ENCODE data around the gene SLC16A13. TPM values are rescaled to one million over a fixed set of nuclear protein-coding genes. Genes with fewer than 3 reads are reported as not detected.

The SLC16A13 gene
- total RNA-seq, 1 experiment from 2014 or later = 8.7 TPM

DNA sequence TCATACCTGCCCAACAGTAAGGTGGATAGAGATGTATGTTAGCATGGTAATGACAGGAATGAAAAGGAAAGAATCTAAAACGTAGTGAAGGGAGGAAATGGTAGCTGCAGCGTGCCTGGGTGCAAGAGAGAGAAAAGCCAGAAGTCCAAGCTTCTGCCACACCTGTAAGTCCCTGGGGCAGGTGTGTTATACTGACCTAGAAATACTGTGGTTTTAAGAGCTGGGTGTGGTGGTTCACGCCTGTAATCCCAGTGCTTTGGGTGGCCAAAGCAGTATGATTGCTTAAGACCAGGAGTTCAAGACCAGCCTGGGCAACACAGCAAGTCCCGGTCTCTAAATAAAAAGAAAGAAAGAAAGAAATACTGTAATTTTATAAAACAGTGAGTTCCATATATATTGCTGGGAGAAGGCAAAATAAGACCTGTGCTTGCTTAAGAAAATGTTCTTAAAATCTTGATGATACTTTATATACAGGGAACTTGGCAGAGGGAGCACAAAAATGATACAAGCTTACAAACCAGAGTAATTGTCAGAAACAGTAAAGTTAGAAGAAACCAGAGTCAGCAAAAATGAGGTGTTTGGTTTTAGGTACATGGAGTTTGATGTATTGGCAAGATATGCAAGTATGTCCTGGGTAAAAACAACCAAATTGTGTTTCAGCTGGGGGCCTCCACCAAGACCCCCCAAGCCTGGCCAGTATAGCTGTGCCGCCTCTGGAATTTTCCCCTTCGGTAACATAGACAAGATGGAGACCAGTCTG, 33.3 kb upstream of the SLC16A13 start:
- no peaks in the 10 kb centered on the region for H3K36me3 ChIP-seq (ENCODE audit: control insufficient read depth, insufficient read depth, low read length)
- no peaks in the 10 kb centered on the region for H3K9me3 ChIP-seq
- Mint-ChIP-seq H3K4me1 (ENCODE audit: low read depth, unreplicated experiment) (no peaks in the 10 kb centered on the region), H3K9me3 (ENCODE audit: unreplicated experiment) (no peaks in the 10 kb centered on the region), H3K36me3 (ENCODE audit: insufficient read depth, unreplicated experiment) (peaks cover 28% of the 10 kb centered on the region), H3K27ac (ENCODE audit: unreplicated experiment) (no peak overlapping the region), H3K27me3 (ENCODE audit: insufficient read depth, unreplicated experiment) (no peaks in the 10 kb centered on the region), H3K4me3 (ENCODE audit: unreplicated experiment) (no peak overlapping the region)
- CTCF ChIA-PET = interaction anchor here (0.6 to 2.4 kb wide), 2 partner anchors 88 to 148 kb away, joined by 3 to 9 read pairs; no protein-coding TSS in a partner anchor
- H3K4me3 ChIP-seq (ENCODE audit: low read depth, low read length) = no peak overlapping the region
- intact Hi-C loops (cut with micrococcal nuclease; ENCODE audit: unreplicated experiment) = loop anchor here (10.0 kb wide), 1 partner anchor 338 kb away; no protein-coding TSS in a partner anchor
- no peaks in the 10 kb centered on the region for H3K4me1 ChIP-seq
- TF ChIP-seq, protein P1, sequence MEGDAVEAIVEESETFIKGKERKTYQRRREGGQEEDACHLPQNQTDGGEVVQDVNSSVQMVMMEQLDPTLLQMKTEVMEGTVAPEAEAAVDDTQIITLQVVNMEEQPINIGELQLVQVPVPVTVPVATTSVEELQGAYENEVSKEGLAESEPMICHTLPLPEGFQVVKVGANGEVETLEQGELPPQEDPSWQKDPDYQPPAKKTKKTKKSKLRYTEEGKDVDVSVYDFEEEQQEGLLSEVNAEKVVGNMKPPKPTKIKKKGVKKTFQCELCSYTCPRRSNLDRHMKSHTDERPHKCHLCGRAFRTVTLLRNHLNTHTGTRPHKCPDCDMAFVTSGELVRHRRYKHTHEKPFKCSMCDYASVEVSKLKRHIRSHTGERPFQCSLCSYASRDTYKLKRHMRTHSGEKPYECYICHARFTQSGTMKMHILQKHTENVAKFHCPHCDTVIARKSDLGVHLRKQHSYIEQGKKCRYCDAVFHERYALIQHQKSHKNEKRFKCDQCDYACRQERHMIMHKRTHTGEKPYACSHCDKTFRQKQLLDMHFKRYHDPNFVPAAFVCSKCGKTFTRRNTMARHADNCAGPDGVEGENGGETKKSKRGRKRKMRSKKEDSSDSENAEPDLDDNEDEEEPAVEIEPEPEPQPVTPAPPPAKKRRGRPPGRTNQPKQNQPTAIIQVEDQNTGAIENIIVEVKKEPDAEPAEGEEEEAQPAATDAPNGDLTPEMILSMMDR (IDR thresholded peaks at IDR 0.05; ENCODE audit: insufficient read depth in 1 of 2, low read depth in 1 of 2, low read length in 1 of 2, severe bottlenecking in 1 of 2, unreplicated experiment in 1 of 2) = no peak
- no peaks in the 10 kb centered on the region for H3K27me3 ChIP-seq (replicated peaks; ENCODE audit: control insufficient read depth, insufficient read depth, low read length)
- no TSS peak for BruUV-seq (replicated peaks)
- POLR2A ChIA-PET = no interaction called here
- DNase-seq = no peak

DNA sequence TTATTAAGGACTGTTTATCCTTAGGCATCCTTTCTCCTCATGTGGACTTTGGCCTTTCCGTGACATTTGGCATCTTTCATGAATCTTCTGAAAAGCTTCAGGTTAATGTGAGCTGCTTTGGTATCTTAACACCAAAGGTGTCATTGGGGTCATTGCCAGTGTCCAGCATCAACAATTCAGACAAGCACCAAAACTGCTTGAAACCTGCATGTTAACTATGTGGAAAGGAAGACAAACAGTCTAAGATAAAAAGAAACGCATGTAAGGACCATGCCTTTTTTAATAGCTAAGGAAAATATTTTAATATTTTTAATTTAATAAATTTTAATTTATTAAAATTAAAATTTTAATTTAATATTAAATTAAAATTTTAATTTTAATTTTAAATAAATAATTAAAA, 32.1 kb upstream of the SLC16A13 start:
- intact Hi-C loops (cut with micrococcal nuclease; ENCODE audit: unreplicated experiment) = loop anchor here (1.0 to 10.0 kb wide), 2 partner anchors 90 to 339 kb away; no protein-coding TSS in a partner anchor
- Mint-ChIP-seq H3K36me3 (ENCODE audit: insufficient read depth, unreplicated experiment) (peaks cover 22% of the 10 kb centered on the region), H3K9me3 (ENCODE audit: unreplicated experiment) (no peaks in the 10 kb centered on the region), H3K27ac (ENCODE audit: unreplicated experiment) (no peak overlapping the region), H3K4me1 (ENCODE audit: low read depth, unreplicated experiment) (no peaks in the 10 kb centered on the region), H3K27me3 (ENCODE audit: insufficient read depth, unreplicated experiment) (no peaks in the 10 kb centered on the region), H3K4me3 (ENCODE audit: unreplicated experiment) (no peak overlapping the region)
- Histone ChIP-seq H3K9me3 (no peaks in the 10 kb centered on the region), H3K27me3 (replicated peaks; ENCODE audit: control insufficient read depth, insufficient read depth, low read length) (no peaks in the 10 kb centered on the region), H3K4me3 (ENCODE audit: low read depth, low read length) (no peak overlapping the region), H3K36me3 (ENCODE audit: control insufficient read depth, insufficient read depth, low read length) (no peaks in the 10 kb centered on the region), H3K4me1 (no peaks in the 10 kb centered on the region)
- ChIA-PET POLR2A (no interaction called here), CTCF (interaction anchor here (2.4 kb wide), 1 partner anchor 90 kb away, joined by 9 read pairs; no protein-coding TSS in a partner anchor)
- BruUV-seq (replicated peaks) = no TSS peak
- no peak for DNase-seq
- TF ChIP-seq, protein P1 (IDR thresholded peaks at IDR 0.05; ENCODE audit: insufficient read depth in 1 of 2, low read depth in 1 of 2, low read length in 1 of 2, severe bottlenecking in 1 of 2, unreplicated experiment in 1 of 2) = no peak

DNA sequence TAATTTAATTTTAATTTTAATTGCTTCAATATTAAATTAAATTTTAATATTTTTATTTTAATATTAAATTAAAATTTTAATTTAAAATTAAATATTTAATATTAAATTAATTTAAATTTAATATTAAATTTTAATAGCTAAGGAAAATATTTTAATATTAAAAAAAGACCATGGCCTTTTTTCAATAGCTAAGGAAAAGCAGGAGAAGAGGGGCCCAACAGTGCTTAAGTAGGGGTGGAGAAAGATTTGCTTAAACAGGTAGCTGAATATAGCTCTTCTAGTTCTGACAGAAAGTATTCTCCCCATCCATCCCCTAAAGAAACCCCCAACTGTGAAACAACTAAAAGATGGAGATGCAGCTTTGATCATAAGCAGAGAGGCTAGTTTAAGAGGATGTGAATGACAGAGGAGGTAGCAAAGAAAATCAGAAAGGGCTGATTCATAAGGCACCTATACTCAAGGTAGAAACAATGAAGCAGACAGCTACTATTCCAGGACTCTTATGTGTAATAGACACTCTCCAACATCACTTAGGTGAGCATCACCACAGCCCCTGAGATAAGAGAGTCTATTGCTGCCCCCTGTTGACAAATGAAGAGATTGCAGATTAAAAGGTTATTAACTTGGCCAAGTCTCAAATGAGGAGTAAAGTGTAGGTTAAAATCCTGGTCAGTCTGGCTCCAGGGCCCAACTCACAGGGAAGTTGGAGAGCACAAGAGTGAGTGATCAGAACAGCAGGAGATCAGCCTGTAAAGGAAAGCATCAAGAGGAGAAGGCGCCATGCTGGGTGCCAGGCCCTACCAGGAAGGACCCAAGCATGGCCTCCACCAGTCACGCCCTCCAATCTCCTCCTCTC, 31.2 kb upstream of the SLC16A13 start:
- ChIA-PET CTCF (interaction anchor here (0.6 to 2.4 kb wide), 5 partner anchors 9 to 161 kb away, joined by 3 to 9 read pairs (median 4); partner anchors contain the start of gene ALOX12), POLR2A (interaction anchor here (0.7 kb wide), 1 partner anchor 485 kb away, joined by 4 read pairs; no protein-coding TSS in a partner anchor)
- H3K27me3 ChIP-seq (replicated peaks; ENCODE audit: control insufficient read depth, insufficient read depth, low read length) = no peaks in the 10 kb centered on the region
- no peaks in the 10 kb centered on the region for H3K36me3 ChIP-seq (ENCODE audit: control insufficient read depth, insufficient read depth, low read length)
- peak in 1 of 2 experiments; percentile 62 for DNase-seq
- TF ChIP-seq, protein P1 (IDR thresholded peaks at IDR 0.05; ENCODE audit: insufficient read depth in 1 of 2, low read depth in 1 of 2, low read length in 1 of 2, severe bottlenecking in 1 of 2, unreplicated experiment in 1 of 2) = peak; percentile 27 to 34
- Mint-ChIP-seq H3K27me3 (ENCODE audit: insufficient read depth, unreplicated experiment) (no peaks in the 10 kb centered on the region), H3K4me1 (ENCODE audit: low read depth, unreplicated experiment) (no peaks in the 10 kb centered on the region), H3K9me3 (ENCODE audit: unreplicated experiment) (no peaks in the 10 kb centered on the region), H3K27ac (ENCODE audit: unreplicated experiment) (no peak overlapping the region), H3K36me3 (ENCODE audit: insufficient read depth, unreplicated experiment) (peaks cover 22% of the 10 kb centered on the region), H3K4me3 (ENCODE audit: unreplicated experiment) (no peak overlapping the region)
- no TSS peak for BruUV-seq (replicated peaks)
- H3K4me1 ChIP-seq = no peaks in the 10 kb centered on the region
- intact Hi-C loops (cut with micrococcal nuclease; ENCODE audit: unreplicated experiment) = loop anchor here (1.0 to 10.0 kb wide), 2 partner anchors 91 to 340 kb away; no protein-coding TSS in a partner anchor
- no peak overlapping the region for H3K4me3 ChIP-seq (ENCODE audit: low read depth, low read length)
- H3K9me3 ChIP-seq = no peaks in the 10 kb centered on the region

Measured in Caco-2 (cell line).